GM19438 (cell line): ENCODE data around the gene FAM163A.
"Not testable (repeated sequence)": the region's sequence is repeated elsewhere in the genome, so short reads cannot be mapped to it uniquely, and the experiment has no call there.

Source experiments
- ATAC-seq: cut with Tn5 transposase; IDR thresholded peaks from one replicate; pipeline ENCODE4 v1.9.1; 2021; ENCODE audit warnings: low read depth; ENCODE audit not compliant: unreplicated experiment

The FAM163A gene

GRCh38 chr1:179742717-179743678 is at the start of gene FAM163A:
Gene FAM163A, plus strand, starts transcription at chr1:179743291. Its CDS starts 69,807 bp downstream, at chr1:179813098.
- no peak for ATAC-seq

- ATAC-seq: not testable (repeated sequence)
These were observed 48.6 kb upstream of the FAM163A start for GRCh38 chr1:179694530-179694929.

- ATAC-seq: no peak
These were observed 40.0 kb upstream of the FAM163A start for GRCh38 chr1:179702946-179703539.

- no peak for ATAC-seq
These were observed 36.7 kb upstream of the FAM163A start for GRCh38 chr1:179706339-179706941.

DNA sequence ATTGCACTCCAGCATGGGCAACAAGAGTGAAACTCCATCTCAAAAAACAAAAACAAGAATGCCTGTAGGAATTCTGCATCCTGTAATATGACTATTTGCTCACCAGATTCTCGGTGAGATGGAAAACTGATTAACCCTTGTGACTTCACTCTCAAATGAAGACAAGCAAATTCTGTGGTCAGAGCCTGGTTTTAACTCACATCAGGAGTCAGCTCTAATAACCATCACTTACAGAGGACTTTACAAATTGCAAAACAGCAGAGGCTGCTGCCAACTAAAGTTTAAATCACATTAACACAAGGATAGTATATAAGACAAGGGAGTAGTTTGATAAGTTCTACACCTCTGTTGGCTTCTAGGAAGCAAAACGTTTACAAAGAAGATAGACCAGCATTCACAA is 35.7 kb upstream of the FAM163A start:
- ATAC-seq: no peak

DNA sequence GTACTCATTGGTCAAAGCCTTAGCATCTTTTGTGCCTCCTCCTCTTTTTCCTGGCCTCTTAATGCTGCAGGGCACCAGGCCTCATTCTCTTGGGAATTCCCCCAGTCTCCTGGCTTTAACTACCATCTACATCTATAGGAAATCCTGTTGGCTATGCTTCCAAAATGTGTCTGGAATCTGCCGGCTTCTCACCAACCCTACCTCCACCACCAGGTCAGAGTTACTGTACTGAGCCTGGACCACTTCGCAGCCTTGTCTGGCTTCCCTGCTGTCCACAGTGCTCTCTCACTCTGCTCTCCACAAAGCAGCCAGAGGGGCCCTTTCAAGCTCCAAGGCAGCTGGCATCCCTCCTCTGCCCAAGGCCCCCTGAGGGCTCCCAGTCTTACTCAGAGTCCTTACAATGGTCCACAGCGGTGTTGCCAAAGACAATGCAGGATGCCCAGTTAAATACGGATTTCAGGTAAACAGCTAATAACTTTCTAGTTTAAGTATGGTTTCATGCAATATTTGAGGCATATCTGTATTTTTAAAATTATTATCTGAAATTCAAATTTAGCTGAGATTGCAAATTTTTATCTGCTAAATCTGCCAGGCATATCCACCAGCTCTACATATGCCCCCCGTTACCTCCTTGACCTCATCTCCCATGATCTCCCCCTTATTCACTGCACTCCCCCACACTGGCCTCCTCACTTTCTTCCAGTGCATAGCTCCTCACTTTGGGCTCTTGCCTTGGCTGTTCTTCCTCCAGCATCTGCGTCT is 34.5 kb upstream of the FAM163A start:
- no peak for ATAC-seq

- ATAC-seq: peak; percentile 78
These were observed 33.2 kb upstream of the FAM163A start for GRCh38 chr1:179709841-179710329.

DNA sequence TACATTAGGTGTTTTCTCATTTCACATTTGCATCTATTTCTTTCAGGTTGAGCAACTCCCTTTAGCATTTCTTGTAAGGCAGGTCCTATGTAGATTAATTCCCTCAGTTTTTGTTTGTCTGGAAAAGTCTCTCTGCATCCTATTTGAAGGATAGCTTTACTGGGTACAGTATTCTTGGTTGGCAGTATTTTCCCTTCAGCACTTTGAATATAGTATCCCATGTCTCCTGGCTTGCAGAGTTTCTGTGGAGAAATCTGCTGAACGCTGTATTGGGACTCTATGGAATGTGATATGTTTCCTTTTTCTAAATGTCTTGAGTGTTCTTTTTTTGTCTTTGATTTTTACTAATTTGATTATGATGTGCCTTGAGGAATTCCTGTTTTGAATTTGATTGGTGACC is 28.9 kb upstream of the FAM163A start:
- no peak for ATAC-seq

- no peak for ATAC-seq
These were observed 28.5 kb upstream of the FAM163A start for GRCh38 chr1:179714623-179715022.

GRCh38 chr1:179719272-179719671 is 23.8 kb upstream of the FAM163A start:
- ATAC-seq: no peak

DNA sequence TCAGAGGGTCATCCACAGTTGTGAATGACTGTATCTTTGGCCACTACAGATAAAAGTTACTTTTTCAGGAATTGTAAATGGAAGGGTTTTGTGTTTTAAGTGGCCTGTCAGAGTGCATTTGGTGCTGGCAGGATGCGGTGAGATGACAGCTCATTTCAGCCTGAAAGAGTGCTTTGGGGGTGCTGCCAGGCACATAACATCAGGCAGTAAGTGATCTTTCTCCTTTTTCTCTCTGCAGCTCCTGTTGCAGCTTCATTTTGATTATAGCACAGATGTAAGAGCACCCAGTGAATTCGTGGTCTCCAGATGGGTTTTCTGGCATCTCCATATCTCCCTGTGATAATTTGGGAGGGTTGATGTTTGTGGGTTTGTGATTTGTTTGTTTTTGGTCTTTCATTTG is 14.8 kb upstream of the FAM163A start:
- ATAC-seq: no peak

DNA sequence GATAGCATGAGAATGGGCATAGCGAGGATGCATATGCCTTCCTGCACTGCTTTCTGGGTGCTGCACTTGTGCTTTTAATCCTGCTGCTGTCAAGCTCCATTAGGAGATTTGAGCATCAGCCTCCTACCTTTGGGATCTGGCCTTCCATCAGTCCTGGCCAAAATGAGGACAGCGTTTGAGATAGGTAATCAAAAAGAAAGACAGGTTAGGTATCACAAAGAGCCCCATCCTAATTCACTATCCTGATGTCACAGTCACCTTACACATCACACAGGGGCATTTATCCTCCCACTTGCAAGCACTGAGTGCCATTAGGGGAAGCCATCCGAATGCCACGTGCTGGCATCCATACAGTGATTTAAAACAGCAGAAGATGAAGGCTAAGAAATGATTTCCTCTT is 13.2 kb upstream of the FAM163A start:
- no peak for ATAC-seq

DNA sequence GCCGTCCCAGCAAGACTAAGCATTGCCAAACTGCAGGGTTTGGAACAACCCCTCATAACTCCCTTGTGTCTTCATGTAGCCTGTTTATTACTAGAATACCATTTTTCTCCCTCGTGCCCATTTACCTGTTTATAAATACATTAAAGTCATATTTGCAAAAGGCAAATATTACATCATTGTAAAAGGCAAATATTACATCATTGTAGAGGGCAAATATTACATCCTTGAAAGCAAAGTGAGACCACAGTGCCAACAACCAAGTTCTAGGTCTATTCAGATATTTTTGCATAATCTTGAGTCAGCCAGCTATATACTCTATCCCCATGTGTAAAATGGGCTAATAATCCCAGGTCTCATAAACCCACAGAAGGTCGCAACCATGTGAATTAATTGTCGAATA is 11.4 kb upstream of the FAM163A start:
- ATAC-seq: no peak

DNA sequence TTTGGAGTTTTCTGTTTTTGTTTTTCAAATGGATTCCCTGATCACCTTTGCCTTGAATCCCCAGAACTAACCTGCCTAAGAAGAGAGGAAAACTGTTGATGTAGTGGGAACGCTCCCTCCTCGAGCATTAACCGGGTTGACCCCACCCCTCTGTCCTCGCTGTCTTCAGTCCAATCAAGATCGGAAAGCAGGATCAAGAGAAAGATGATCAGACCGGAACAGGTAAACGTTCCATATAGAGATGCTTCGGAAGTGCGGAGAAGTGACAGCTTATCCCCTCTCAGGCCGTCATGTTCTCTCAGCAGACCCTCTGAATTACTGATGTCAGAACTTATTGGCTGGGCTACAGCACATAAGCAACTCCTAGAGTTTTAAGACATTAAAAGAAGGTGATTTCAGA is 800 bp upstream of the FAM163A start:
- no peak for ATAC-seq

DNA sequence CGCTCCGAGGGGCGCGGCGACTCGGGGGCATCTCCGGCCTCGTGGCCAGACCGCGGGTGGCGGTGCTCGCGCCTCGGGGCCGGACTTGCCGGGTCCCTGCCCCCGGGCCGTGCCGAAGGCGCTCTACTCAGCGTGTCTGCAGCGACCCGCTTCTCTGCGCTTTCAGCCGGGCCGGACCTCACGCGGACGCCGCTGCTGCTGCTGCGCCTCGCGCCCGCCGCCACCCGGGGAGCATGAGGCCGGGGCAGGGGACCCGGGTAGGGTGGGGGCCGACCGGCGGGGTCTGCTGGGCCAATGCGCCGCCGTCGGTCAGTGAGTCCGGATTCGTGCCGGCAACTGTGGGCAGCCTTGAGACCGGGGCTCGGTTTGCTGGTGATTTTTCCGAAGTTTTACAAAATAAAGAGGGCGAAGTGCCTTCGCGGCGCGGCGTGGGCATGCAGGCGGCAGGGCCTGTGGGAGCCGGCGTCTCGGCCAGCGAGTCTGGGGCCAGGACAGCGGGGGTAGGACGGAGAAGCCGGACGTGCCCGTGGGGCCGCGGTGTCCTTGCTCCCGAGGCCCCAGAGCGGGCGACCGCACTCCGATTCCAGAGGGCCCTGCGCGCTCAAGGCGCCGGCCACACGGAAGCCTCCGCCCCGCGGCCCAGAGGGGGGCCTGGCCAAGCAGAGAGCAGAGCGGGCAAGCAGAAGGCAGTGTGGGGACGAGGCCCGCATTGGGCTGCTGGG is 749 bp downstream of the FAM163A start:
- ATAC-seq: no peak

- no peak for ATAC-seq
These were observed 1.5 kb downstream of the FAM163A start for GRCh38 chr1:179744401-179745130.

- no peak for ATAC-seq
These were observed 2.1 kb downstream of the FAM163A start for GRCh38 chr1:179745131-179745611.

DNA sequence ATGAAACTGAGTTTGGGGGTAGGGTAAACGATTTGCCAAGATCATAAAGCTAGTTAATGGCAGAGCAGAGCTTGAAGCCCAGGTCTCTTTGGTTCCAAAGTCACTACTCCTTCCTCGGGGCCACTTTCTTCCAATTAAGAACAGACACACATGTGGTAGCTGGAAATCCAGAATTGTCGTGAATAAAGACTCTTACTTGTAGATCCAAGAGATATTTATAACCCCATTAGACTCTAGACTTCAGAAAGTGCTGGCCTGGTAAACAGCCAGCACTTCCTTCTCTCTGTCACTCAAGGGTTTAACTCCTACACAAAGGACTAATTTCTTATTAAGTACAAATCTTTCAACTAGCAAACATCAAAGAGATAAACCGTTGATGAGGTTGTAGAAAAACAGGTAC is 2.7 kb downstream of the FAM163A start:
- ATAC-seq: no peak

- no peak for ATAC-seq
These were observed 4.5 kb downstream of the FAM163A start for GRCh38 chr1:179747611-179748010.
